Activated CD8-positive, alpha-beta memory T cell treated with anti-CD3 and anti-CD28 coated beads, Interleukin-2, amount 10 ng/mL, durations not matched to agents 7 days and 5 days (primary cell): ENCODE results near the gene RNASE12. TPM values are rescaled to one million over a fixed set of nuclear protein-coding genes. Genes with fewer than 3 reads are reported as not detected.
A peak's percentile ranks its signal among the peaks of the same experiment; 100 is the strongest.

Experiments used
- ATAC-seq: fragments of 150-1000 bp; cut with Tn5 transposase; one replicate; pipeline ENCODE4 v1.10.0; 2021; ENCODE audit warnings: moderate library complexity
- CTCF ChIA-PET: fragments of 350-600 bp; sonication (Branson Sonifier 250); formaldehyde crosslinking; loops from one replicate; lab custom pipeline; 2021; ENCODE audit warnings: antibody characterized with exemption; lab: Charles Lee
- DNase-seq: peaks from one replicate; pipeline ENCODE4 v3.0.0-alpha.2; 2020
- H3K27ac Mint-ChIP-seq: one replicate; pipeline ENCODE4 v1.8.0; 2021; ENCODE audit warnings: mild to moderate bottlenecking, mixed read lengths
- H3K27me3 Mint-ChIP-seq: one replicate; pipeline ENCODE4 v1.8.0; 2021; ENCODE audit warnings: mixed read lengths
- H3K36me3 Mint-ChIP-seq: one replicate; pipeline ENCODE4 v1.8.0; 2021; ENCODE audit warnings: mild to moderate bottlenecking, mixed read lengths
- H3K4me1 Mint-ChIP-seq: one replicate; pipeline ENCODE4 v1.8.0; 2021; ENCODE audit warnings: mixed read lengths
- H3K4me3 Mint-ChIP-seq: one replicate; pipeline ENCODE4 v1.8.0; 2021; ENCODE audit warnings: mild to moderate bottlenecking, moderate library complexity, mixed read lengths
- H3K9me3 Mint-ChIP-seq: one replicate; pipeline ENCODE4 v1.8.0; 2022; ENCODE audit warnings: low read depth, mixed read lengths
- total RNA-seq, 2 experiments: library from RNA; stranded (reverse); gene quantifications; one replicate each; pipeline ENCODE4 v1.2.3, GENCODE V29; 2021

Gene RNASE12
- not detected for total RNA-seq

DNA sequence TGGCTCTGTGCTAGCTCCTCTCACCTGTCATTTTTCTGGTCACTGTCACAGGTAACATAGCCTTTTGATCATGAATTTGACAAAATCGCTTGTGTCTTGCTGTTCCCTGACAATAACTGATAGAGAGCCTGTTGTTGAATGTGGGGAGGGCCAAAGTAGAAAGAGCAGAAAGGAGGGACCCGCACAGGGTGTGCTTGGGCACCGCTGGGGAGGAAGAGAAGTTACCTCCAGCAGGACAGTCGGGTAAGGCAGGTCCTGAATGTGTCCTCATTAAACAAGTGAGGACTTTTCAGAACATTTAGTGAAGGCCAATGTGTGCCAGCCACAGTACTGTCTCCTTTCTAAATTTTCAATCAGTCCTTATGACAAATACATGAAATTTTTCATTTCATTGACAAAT is at the start of gene RNASE12:
RNASE12 (minus strand) TSS at position 142 of the 400 bp plus-strand sequence. CDS start 653 bp downstream, outside the sequence.
- peaks cover 14% of the 10 kb centered on the region for H3K4me1 Mint-ChIP-seq
- H3K36me3 Mint-ChIP-seq, result peaks cover 3% of the 10 kb centered on the region
- H3K9me3 Mint-ChIP-seq, result no peaks in the 10 kb centered on the region
- CTCF ChIA-PET, result no interaction called here
- peaks cover 25% of the 10 kb centered on the region for H3K27me3 Mint-ChIP-seq
- ATAC-seq (no peak), DNase-seq (no peak)
- no peak within 1 kb of the TSS for H3K27ac Mint-ChIP-seq
- no peak within 1 kb of the TSS for H3K4me3 Mint-ChIP-seq

- Mint-ChIP-seq H3K36me3 (peaks cover 2% of the 10 kb centered on the region), H3K9me3 (no peaks in the 10 kb centered on the region), H3K4me3 (peak overlapping the region; percentile 73), H3K4me1 (peaks cover 37% of the 10 kb centered on the region), H3K27me3 (peaks cover 79% of the 10 kb centered on the region), H3K27ac (peak overlapping the region; percentile 81)
- ATAC-seq (peak; percentile 84), DNase-seq (peak; percentile 84)
- CTCF ChIA-PET, result interaction anchor here (0.5 to 3.5 kb wide), 8 partner anchors 10 to 309 kb away, joined by 3 to 28 read pairs (median 9); no protein-coding TSS in a partner anchor
Observed at GRCh38 chr14:20632831-20633691, 41.9 kb upstream of the RNASE12 start.

- Mint-ChIP-seq H3K27me3 (peaks cover 83% of the 10 kb centered on the region), H3K27ac (peak overlapping the region; percentile 81), H3K9me3 (no peaks in the 10 kb centered on the region), H3K36me3 (peaks cover 2% of the 10 kb centered on the region), H3K4me3 (peak overlapping the region; percentile 73), H3K4me1 (peaks cover 43% of the 10 kb centered on the region)
- DNase-seq (peak; percentile 59), ATAC-seq (peak; percentile 38)
- CTCF ChIA-PET, result interaction anchor here (0.5 to 3.5 kb wide), 9 partner anchors 10 to 309 kb away, joined by 3 to 28 read pairs (median 7); no protein-coding TSS in a partner anchor
Observed at GRCh38 chr14:20632448-20632830, 41.3 kb upstream of the RNASE12 start.

DNA sequence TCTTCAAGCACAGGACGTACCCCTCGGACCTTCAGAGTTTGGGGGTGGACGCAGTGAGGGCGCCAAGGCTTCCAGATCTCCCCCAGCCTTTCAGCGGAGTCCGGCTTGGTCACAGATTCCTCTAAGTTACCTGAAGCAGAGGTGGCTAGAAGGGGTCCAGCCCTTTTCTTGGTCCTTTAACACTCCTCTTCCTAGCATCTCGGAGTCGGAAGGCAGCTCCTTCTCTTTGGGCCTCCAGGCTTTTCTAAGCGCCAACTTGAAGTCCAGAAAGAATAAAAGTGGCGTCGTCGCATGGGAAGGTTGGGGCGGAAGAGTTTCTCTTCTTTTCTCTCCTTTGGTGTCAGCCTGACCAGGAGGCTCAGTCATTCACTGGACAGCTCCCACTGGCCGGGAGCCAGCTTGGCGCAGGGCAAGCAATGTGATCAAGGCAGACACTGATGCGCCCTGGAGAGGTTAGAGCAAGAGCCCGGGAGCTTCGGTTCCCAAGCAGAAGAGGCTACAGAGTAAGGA is 40.8 kb upstream of the RNASE12 start:
- DNase-seq (no peak), ATAC-seq (no peak)
- Mint-ChIP-seq H3K4me1 (peaks cover 48% of the 10 kb centered on the region), H3K9me3 (no peaks in the 10 kb centered on the region), H3K4me3 (peak overlapping the region; percentile 73), H3K27ac (no peak overlapping the region), H3K36me3 (peaks cover 2% of the 10 kb centered on the region), H3K27me3 (peaks cover 88% of the 10 kb centered on the region)
- CTCF ChIA-PET, result interaction anchor here (0.5 to 3.5 kb wide), 10 partner anchors 9 to 308 kb away, joined by 3 to 28 read pairs (median 6); no protein-coding TSS in a partner anchor

- H3K27me3 Mint-ChIP-seq, result peaks cover 88% of the 10 kb centered on the region
- H3K36me3 Mint-ChIP-seq, result peaks cover 2% of the 10 kb centered on the region
- H3K27ac Mint-ChIP-seq, result peak overlapping the region; percentile 65
- ATAC-seq (no peak), DNase-seq (peak; percentile 63)
- peak overlapping the region; percentile 73 for H3K4me3 Mint-ChIP-seq
- CTCF ChIA-PET, result interaction anchor here (0.8 to 3.5 kb wide), 10 partner anchors 9 to 304 kb away, joined by 3 to 28 read pairs (median 6); no protein-coding TSS in a partner anchor
- peaks cover 53% of the 10 kb centered on the region for H3K4me1 Mint-ChIP-seq
- no peaks in the 10 kb centered on the region for H3K9me3 Mint-ChIP-seq
Observed at GRCh38 chr14:20631023-20631879, 40.1 kb upstream of the RNASE12 start.

DNA sequence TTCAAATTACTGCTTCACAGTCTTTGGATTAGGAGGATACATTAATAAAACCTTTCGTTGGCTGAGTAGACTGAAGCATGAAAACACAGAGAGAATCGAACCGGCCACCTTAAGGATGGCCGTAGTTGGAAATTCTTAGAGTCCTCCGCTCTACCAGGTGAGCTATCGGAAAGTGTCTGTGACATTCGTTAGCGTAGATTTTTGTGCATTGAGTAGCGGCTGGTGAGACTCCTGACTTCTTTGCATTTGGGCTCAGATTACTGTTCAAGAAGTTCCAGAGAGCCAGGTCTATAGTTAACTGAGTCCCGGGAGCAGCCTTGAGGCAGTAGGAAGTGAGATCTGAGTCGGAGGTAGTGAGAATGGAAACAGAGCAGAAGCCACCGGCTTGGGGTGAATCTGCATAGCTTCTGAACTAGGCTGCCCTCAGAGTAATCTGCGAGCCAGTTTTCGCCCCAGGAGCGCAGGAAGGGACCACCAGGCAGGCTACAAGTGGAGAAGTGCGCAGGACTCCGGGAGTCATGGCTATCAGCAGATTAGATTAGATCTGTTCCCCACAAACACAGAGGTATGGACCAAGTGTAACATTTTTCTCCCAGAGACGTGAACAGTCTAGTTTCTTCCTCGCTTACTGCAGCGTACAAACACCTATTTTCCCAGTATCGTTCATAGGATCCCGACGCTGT is 39.3 kb upstream of the RNASE12 start:
- Mint-ChIP-seq H3K27ac (peak overlapping the region; percentile 65), H3K27me3 (peaks cover 87% of the 10 kb centered on the region), H3K36me3 (peaks cover 2% of the 10 kb centered on the region), H3K4me3 (peak overlapping the region; percentile 70), H3K9me3 (no peaks in the 10 kb centered on the region), H3K4me1 (peaks cover 59% of the 10 kb centered on the region)
- CTCF ChIA-PET, result interaction anchor here (0.8 to 3.5 kb wide), 6 partner anchors 17 to 215 kb away, joined by 3 to 28 read pairs (median 14); no protein-coding TSS in a partner anchor
- DNase-seq (peak; percentile 53), ATAC-seq (peak; percentile 26)

DNA sequence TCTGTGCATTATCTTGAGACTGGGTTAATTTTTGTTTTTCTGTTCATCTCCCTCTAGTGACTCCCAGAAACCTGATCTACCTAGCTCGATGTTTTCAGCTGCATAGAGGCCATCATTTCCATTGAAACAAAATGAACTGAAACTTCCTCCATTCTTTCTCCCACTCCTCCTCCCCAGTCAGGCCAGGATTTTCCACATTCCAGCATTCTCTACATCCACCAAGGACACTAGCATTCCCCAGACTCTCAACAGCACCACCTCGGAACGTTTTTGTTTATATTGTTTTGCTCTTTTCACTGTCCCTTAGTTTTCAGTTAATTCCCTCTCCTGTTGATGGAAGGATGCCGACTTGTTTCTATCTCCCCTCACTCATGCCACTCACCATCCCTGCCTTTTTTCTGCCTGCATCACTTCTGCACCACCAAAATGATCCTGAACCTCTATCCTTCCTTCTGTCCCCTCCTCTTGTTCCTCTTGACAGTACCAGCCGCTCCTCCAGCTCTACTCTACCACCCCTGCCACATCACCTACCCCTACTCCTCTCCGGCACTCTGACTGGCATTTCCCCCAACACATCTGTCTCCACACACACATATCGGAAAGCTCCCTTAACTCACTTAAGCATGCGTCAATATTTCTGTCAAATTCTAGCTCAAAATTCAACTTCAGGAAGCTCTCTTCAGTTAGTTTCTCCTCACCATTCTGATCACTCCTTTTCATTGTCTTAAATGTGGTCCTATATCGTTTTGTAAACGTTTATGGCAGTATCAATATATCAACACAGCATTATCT is 37.1 kb upstream of the RNASE12 start:
- H3K4me3 Mint-ChIP-seq, result no peak overlapping the region
- peaks cover 78% of the 10 kb centered on the region for H3K27me3 Mint-ChIP-seq
- no peaks in the 10 kb centered on the region for H3K9me3 Mint-ChIP-seq
- CTCF ChIA-PET, result interaction anchor here (1.2 kb wide), 1 partner anchor 14 kb away, joined by 5 read pairs; no protein-coding TSS in a partner anchor
- H3K4me1 Mint-ChIP-seq, result peaks cover 70% of the 10 kb centered on the region
- no peak for DNase-seq
- H3K27ac Mint-ChIP-seq, result no peak overlapping the region
- ATAC-seq, result no peak
- peaks cover 4% of the 10 kb centered on the region for H3K36me3 Mint-ChIP-seq

GRCh38 chr14:20627346-20628027 is 36.3 kb upstream of the RNASE12 start:
- DNase-seq (no peak), ATAC-seq (no peak)
- Mint-ChIP-seq H3K9me3 (no peaks in the 10 kb centered on the region), H3K36me3 (peaks cover 2% of the 10 kb centered on the region), H3K27ac (no peak overlapping the region), H3K4me3 (no peak overlapping the region), H3K27me3 (peaks cover 75% of the 10 kb centered on the region), H3K4me1 (peaks cover 70% of the 10 kb centered on the region)
- CTCF ChIA-PET, result interaction anchor here (1.2 to 2.0 kb wide), 2 partner anchors 12 to 14 kb away, joined by 5 to 7 read pairs; no protein-coding TSS in a partner anchor

GRCh38 chr14:20626274-20626673 is 35.1 kb upstream of the RNASE12 start:
- ATAC-seq, result no peak
- H3K27me3 Mint-ChIP-seq, result peaks cover 71% of the 10 kb centered on the region
- H3K9me3 Mint-ChIP-seq, result peaks cover 3% of the 10 kb centered on the region
- no peak overlapping the region for H3K27ac Mint-ChIP-seq
- H3K4me1 Mint-ChIP-seq, result peaks cover 68% of the 10 kb centered on the region
- peak overlapping the region; percentile 64 for H3K4me3 Mint-ChIP-seq
- peaks cover 4% of the 10 kb centered on the region for H3K36me3 Mint-ChIP-seq
- DNase-seq, result no peak
- CTCF ChIA-PET, result interaction anchor here (0.7 to 2.0 kb wide), 3 partner anchors 11 to 65 kb away, joined by 4 to 7 read pairs (median 5); no protein-coding TSS in a partner anchor

- peaks cover 3% of the 10 kb centered on the region for H3K9me3 Mint-ChIP-seq
- peak overlapping the region; percentile 67 for H3K27ac Mint-ChIP-seq
- peak; percentile 75 for DNase-seq
- H3K4me3 Mint-ChIP-seq, result peak overlapping the region; percentile 64
- ATAC-seq, result peak; percentile 65
- peaks cover 58% of the 10 kb centered on the region for H3K4me1 Mint-ChIP-seq
- CTCF ChIA-PET, result interaction anchor here (0.7 to 2.7 kb wide), 3 partner anchors 12 to 480 kb away, joined by 3 to 16 read pairs (median 3); no protein-coding TSS in a partner anchor
- H3K36me3 Mint-ChIP-seq, result peaks cover 4% of the 10 kb centered on the region
- H3K27me3 Mint-ChIP-seq, result peaks cover 58% of the 10 kb centered on the region
Observed at GRCh38 chr14:20624495-20625070, 33.4 kb upstream of the RNASE12 start.

GRCh38 chr14:20623798-20624197 is 32.6 kb upstream of the RNASE12 start:
- ATAC-seq, result no peak
- H3K36me3 Mint-ChIP-seq, result peaks cover 4% of the 10 kb centered on the region
- peak overlapping the region; percentile 37 for H3K4me3 Mint-ChIP-seq
- DNase-seq, result no peak
- H3K27ac Mint-ChIP-seq, result peak overlapping the region; percentile 69
- H3K27me3 Mint-ChIP-seq, result peaks cover 58% of the 10 kb centered on the region
- peaks cover 3% of the 10 kb centered on the region for H3K9me3 Mint-ChIP-seq
- CTCF ChIA-PET, result interaction anchor here (0.7 to 2.7 kb wide), 5 partner anchors 11 to 481 kb away, joined by 3 to 16 read pairs (median 3); partner anchors contain the start of gene RNASE6
- H3K4me1 Mint-ChIP-seq, result peaks cover 58% of the 10 kb centered on the region
